ENCODE results near the gene LHX1. TPM values are rescaled to one million over a fixed set of nuclear protein-coding genes. Genes with fewer than 3 reads are reported as not detected.

The LHX1 gene
- total RNA-seq, 4 donors from 2014 or later, result 2.8 TPM; not detected in 3

GRCh38 chr17:36940313-36941264, 3.3 kb downstream of the LHX1 start:
- H3K4me1 ChIP-seq, result peaks cover 0 to 14% of the 10 kb centered on the region in 2 donors
- DNase-seq, result no peak
- TF ChIP-seq POLR2A (IDR thresholded peaks at IDR 0.05) (no peak), CTCF (IDR thresholded peaks at IDR 0.05) (no peak)

DNA sequence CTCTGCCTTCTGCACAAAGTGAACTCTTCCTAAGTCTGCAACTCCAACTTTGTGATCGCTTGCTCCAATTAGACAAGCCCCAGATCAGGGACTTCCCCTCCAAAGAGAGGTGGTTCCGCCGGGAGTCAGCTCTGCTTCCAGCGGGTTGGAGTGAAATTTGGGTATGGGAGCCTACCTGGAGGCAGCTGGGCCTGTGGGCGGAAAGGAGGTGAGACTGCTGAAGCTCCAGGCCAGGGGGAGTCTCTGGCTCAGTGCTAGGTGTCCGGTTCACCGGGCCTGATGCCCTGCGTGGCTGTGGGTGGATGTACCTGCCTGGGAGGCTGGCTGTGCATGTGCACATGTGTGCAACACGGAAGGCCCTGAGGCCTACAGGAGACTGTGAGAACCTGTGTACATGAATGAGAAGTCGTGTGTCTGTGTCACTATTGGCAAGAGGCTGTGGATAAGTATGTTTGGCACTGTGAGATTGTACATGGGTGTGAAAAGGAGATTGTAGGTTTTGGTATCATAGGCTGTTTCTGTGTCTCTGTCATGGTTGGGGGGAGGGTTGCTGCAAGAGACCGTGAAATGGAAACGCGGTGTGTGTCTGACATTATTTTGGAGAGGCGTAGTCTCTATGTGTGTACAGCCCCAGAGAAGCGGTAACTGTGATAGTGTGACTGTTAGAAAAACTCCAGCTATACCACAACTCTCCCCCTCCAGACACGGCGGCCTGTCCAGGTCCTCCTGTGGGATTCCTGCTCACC, 4.2 kb downstream of the LHX1 start:
- Histone ChIP-seq H3K9me3 (no peaks in the 10 kb centered on the region), H3K27me3 (peaks cover 88 to 96% of the 10 kb centered on the region in 2 donors), H3K4me1 (peaks cover 0 to 12% of the 10 kb centered on the region in 2 donors), H3K36me3 (no peaks in the 10 kb centered on the region), H3K27ac (no peak overlapping the region), H3K4me3 (no peak overlapping the region)
- no peak for DNase-seq
- TF ChIP-seq CTCF (IDR thresholded peaks at IDR 0.05) (no peak), POLR2A (IDR thresholded peaks at IDR 0.05) (no peak)
- intact Hi-C loops (cut with DNase I; ENCODE audit: low total_unique reads), result no loop called here

More at GRCh38 chr17:36940313-36941264, 3.3 kb downstream of the LHX1 start:
- intact Hi-C loops (cut with DNase I; ENCODE audit: low total_unique reads), result no loop called here
- no peak overlapping the region for H3K27ac ChIP-seq
- H3K4me3 ChIP-seq, result no peak overlapping the region
- H3K27me3 ChIP-seq, result peaks cover 89 to 95% of the 10 kb centered on the region in 2 donors
- H3K9me3 ChIP-seq, result no peaks in the 10 kb centered on the region
- H3K36me3 ChIP-seq, result no peaks in the 10 kb centered on the region

DNA sequence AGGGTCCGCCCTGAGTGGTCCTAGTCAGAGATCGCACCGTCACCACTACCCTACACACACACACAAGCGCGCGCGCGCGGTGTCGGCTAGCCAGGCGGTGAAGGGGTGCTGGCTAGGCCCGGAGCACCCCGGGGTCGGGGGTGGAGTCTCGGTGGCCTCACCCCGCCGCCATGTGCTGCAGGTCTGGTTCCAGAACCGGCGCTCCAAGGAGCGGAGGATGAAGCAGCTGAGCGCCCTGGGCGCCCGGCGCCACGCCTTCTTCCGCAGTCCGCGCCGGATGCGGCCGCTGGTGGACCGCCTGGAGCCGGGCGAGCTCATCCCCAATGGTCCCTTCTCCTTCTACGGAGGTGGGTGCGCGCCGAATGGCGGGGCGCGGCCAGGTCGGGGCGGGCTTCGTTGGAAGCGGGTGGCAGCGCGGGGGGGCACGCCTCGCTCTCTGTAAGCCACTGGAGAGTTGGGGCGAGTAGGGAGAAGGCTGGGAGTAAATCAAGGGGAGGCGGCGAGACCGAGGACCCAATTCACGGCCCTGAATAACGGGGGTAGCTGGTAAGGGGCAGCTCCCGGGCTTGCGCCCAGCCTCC, 4.8 kb downstream of the LHX1 start:
- intact Hi-C loops (cut with DNase I; ENCODE audit: low total_unique reads), result no loop called here
- no peak for TF ChIP-seq POLR2A (IDR thresholded peaks at IDR 0.05)
- no peak for TF ChIP-seq CTCF (IDR thresholded peaks at IDR 0.05)
- Histone ChIP-seq H3K4me3 (no peak overlapping the region), H3K27me3 (peaks cover 83 to 100% of the 10 kb centered on the region in 2 donors), H3K36me3 (no peaks in the 10 kb centered on the region), H3K4me1 (peaks cover 0 to 6% of the 10 kb centered on the region in 2 donors), H3K9me3 (no peaks in the 10 kb centered on the region), H3K27ac (no peak overlapping the region)
- DNase-seq, result no peak

DNA sequence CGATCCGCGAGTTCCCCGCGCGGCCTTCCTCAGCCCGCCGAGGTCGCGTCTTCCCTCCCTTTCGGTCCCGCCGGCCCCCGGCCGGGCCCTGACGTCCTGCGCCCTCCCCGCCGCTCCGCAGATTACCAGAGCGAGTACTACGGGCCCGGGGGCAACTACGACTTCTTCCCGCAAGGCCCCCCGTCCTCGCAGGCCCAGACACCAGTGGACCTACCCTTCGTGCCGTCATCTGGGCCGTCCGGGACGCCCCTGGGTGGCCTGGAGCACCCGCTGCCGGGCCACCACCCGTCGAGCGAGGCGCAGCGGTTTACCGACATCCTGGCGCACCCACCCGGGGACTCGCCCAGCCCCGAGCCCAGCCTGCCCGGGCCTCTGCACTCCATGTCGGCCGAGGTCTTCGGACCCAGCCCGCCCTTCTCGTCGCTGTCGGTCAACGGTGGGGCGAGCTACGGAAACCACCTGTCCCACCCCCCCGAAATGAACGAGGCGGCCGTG, 5.4 kb downstream of the LHX1 start:
- Histone ChIP-seq H3K36me3 (no peaks in the 10 kb centered on the region), H3K27me3 (peaks cover 77 to 96% of the 10 kb centered on the region in 2 donors), H3K9me3 (no peaks in the 10 kb centered on the region), H3K4me3 (no peak overlapping the region), H3K4me1 (peaks cover under 1 to 6% of the 10 kb centered on the region in 2 donors), H3K27ac (no peak overlapping the region)
- TF ChIP-seq POLR2A (IDR thresholded peaks at IDR 0.05) (no peak), CTCF (IDR thresholded peaks at IDR 0.05) (no peak)
- intact Hi-C loops (cut with DNase I; ENCODE audit: low total_unique reads), result no loop called here
- DNase-seq, result no peak
